Right lobe of liver (tissue), 6 donors: Measurements from ENCODE around the gene SRPRA. TPM values are rescaled to one million over a fixed set of nuclear protein-coding genes. Genes with fewer than 3 reads are reported as not detected.
A peak's percentile ranks its signal among the peaks of the same experiment; 100 is the strongest.

ENCODE experiments used
- ATAC-seq, 4 donors: fragments of 200-7000 bp; cut with Tn5 transposase; one replicate each; pipeline ENCODE4 v1.9.1; 2020; ENCODE audit warnings: mild to moderate bottlenecking in 4 of 4, moderate library complexity in 4 of 4
- DNase-seq, 3 donors: peaks; one replicate each; pipeline ENCODE4 v3.0.0-alpha.2; 2020
- H3K27ac ChIP-seq, 3 donors: fragments of 200-600 bp; one replicate each; pipeline ENCODE4 v1.8.0; 2022
- H3K27me3 ChIP-seq, 2 donors: fragments of 200-600 bp; one replicate each; pipeline ENCODE4 v1.8.0; 2022
- H3K36me3 ChIP-seq, 4 donors: fragments of 200-600 bp; sonication (generic) in 1 of 4; one replicate each; pipeline versions ENCODE4 v1.5.1 to v1.8.0; 2017 to 2022; ENCODE audit warnings: control low read depth in 1 of 4
- H3K4me1 ChIP-seq, 4 donors: fragments of 200-600 bp; sonication (generic) in 1 of 4; one replicate each; pipeline versions ENCODE4 v1.5.1 to v1.8.0; 2017 to 2022; ENCODE audit warnings: control low read depth in 1 of 4
- H3K4me3 ChIP-seq, 3 donors: fragments of 200-600 bp; one replicate each; pipeline ENCODE4 v1.8.0; 2022
- H3K9me3 ChIP-seq, 4 donors: fragments of 200-600 bp; sonication (generic) in 1 of 4; one replicate each; pipeline versions ENCODE4 v1.5.1 to v1.8.0; 2017 to 2022; ENCODE audit warnings: control low read depth in 1 of 4
- POLR2A ChIP-seq: fragments of 450-650 bp; IDR thresholded peaks from one replicate; pipeline ENCODE4 v1.6.1; 2017; ENCODE audit warnings: antibody characterized with exemption, mild to moderate bottlenecking
- WGBS: methylation state at CpG from one replicate; pipeline ENCODE4 v1.1.6; 2018; ENCODE audit warnings: low coverage, low lambda C conversion rate; ENCODE audit not compliant: insufficient coverage; ENCODE audit errors: missing lambda C conversion rate; 5-methylcytosine and 5-hydroxymethylcytosine counted together
- intact Hi-C, 2 donors: fragments of 100-400 bp; cut with DNase I; formaldehyde crosslinking; loops; one replicate each; pipeline versions ENCODE4 v1.11.2 to v1.14.1; 2022
- total RNA-seq, 6 experiments: library from RNA; depleted of rRNA in 2 of 6; stranded (reverse); fragments of >200 nt in 2 of 6; fragmentation: NEBNext Ultra II Directional in 3 of 6; extraction: Animal tissue kit (Norgen Biotek cat#: 25700) in 3 of 6; gene quantifications; one replicate each; pipeline versions ENCODE4 v1.1.0 to v1.2.4, GENCODE V29; 2016 to 2023
- TF ChIP-seq, protein P1 (sequence below), 4 donors: fragments of 200-600 bp in 3 of 4; fragments of 450-650 bp in 1 of 4; IDR thresholded peaks; one replicate each; pipeline versions ENCODE4 v1.5.1 to v1.8.0; 2016 to 2022; ENCODE audit warnings: antibody characterized with exemption in 4 of 4, mild to moderate bottlenecking in 2 of 4
- donor health status: DM: no; HTN: yes; CAD: no.
- donor health status: DM: no; HTN: no; CAD: no.
- donor health status: DM: no; HTN: no; CAD: no.
- donor health status: DM: no; HTN: yes; CAD: no.
- donor health status: DM: no; HTN: yes; CAD: no.

The SRPRA gene
- total RNA-seq, 6 experiments from 2014 or later, result 95.0 to 150 (median 122) TPM

DNA sequence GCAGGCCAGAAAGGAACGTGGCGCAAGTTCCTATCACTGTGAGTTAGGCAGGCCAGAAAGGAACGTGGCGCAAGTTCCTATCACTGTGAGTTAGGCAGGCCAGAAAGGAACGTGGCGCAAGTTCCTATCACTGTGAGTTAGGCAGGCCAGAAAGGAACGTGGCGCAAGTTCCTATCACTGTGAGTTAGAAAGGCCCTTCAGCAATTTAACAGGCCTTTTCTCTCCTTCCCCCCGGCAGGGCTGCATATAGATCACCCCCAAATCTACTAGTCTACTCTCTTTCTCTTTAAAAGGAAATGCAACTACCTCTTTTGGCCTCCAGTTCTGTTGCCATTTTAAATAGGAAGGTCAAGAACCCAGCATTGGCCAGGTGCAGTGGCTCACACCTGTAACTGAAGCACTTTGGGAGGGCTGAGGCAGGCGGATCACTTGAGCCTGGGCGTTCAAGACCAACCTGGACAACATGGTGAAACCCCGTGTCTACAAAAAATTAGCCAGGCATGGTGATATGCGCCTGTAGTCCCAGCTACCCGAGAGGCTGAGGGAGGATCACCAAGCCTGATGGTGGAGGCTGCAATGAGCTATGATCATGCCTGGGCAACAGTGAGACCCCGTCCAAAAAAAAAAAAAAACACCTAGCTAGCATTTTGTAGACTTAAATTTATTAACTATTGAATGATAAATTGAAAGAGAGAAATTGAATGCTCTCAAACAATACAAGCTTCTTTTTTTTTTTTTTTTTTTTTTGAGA lies 42.2 kb downstream of the SRPRA start:
- 97% methylated on average over 8 of the region's 15 CpGs for WGBS
- no peak overlapping the region for H3K27ac ChIP-seq
- TF ChIP-seq POLR2A, result no peak
- TF ChIP-seq, protein P1, sequence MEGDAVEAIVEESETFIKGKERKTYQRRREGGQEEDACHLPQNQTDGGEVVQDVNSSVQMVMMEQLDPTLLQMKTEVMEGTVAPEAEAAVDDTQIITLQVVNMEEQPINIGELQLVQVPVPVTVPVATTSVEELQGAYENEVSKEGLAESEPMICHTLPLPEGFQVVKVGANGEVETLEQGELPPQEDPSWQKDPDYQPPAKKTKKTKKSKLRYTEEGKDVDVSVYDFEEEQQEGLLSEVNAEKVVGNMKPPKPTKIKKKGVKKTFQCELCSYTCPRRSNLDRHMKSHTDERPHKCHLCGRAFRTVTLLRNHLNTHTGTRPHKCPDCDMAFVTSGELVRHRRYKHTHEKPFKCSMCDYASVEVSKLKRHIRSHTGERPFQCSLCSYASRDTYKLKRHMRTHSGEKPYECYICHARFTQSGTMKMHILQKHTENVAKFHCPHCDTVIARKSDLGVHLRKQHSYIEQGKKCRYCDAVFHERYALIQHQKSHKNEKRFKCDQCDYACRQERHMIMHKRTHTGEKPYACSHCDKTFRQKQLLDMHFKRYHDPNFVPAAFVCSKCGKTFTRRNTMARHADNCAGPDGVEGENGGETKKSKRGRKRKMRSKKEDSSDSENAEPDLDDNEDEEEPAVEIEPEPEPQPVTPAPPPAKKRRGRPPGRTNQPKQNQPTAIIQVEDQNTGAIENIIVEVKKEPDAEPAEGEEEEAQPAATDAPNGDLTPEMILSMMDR (IDR thresholded peaks at IDR 0.05), result no peak

GRCh38 chr11:126225295-126225665 lies 43.4 kb downstream of the SRPRA start:
- Histone ChIP-seq H3K27me3 (no peaks in the 10 kb centered on the region), H3K9me3 (no peaks in the 10 kb centered on the region), H3K4me1 (no peaks in the 10 kb centered on the region), H3K4me3 (no peak overlapping the region), H3K36me3 (no peaks in the 10 kb centered on the region), H3K27ac (no peak overlapping the region)
- ATAC-seq (no peak), DNase-seq (no peak)
- WGBS, result 69% methylated on average over 2 of the region's 2 CpGs
- intact Hi-C loops, result no loop called here
- no peak for TF ChIP-seq POLR2A
- TF ChIP-seq, protein P1 (IDR thresholded peaks at IDR 0.05), result no peak

More for the DNA sequence above, 42.2 kb downstream of the SRPRA start:
- H3K36me3 ChIP-seq, result no peaks in the 10 kb centered on the region
- no peaks in the 10 kb centered on the region for H3K9me3 ChIP-seq
- no peak overlapping the region for H3K4me3 ChIP-seq
- intact Hi-C loops, result no loop called here
- H3K27me3 ChIP-seq, result no peaks in the 10 kb centered on the region
- DNase-seq (no peak), ATAC-seq (no peak)
- H3K4me1 ChIP-seq, result peaks cover 0 to 4% (median 0%) of the 10 kb centered on the region in 4 donors

DNA sequence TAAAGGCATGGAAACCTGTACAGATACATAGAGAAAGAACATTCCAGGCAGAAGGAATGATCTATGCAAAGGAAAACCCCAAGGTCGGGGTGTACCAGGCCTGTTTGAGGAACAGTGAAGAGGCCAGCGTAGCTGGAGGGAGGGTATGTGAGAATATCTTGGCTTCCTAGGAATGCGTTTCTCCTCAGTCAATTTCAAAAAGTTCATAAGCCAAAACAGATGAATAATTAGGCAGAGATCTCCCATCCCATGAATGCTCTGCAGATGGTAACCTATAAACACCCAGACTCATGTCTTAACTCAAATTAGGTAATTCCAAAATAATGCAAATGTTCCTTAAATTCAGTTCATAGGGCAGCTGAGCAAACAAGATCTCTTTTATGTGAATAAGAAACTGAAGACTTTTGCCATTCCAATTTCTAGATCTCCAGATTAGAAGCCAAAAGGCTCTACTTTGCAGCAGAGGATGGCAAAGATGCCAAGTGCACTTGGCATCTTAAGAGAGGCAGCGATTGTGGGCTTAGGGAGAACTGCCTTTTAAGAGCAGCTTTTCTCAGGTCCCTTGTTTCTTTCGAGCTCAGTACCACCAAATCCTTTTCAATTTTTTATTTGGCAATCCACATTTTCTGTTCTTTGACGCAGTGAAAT lies 43.9 kb downstream of the SRPRA start:
- DNase-seq (no peak), ATAC-seq (no peak)
- H3K4me1 ChIP-seq, result no peaks in the 10 kb centered on the region
- H3K4me3 ChIP-seq, result no peak overlapping the region
- intact Hi-C loops, result no loop called here
- H3K36me3 ChIP-seq, result no peaks in the 10 kb centered on the region
- H3K27ac ChIP-seq, result no peak overlapping the region
- no peaks in the 10 kb centered on the region for H3K27me3 ChIP-seq
- 88% methylated on average over 5 of the region's 6 CpGs for WGBS
- no peak for TF ChIP-seq POLR2A
- TF ChIP-seq, protein P1 (IDR thresholded peaks at IDR 0.05), result no peak
- H3K9me3 ChIP-seq, result no peaks in the 10 kb centered on the region

DNA sequence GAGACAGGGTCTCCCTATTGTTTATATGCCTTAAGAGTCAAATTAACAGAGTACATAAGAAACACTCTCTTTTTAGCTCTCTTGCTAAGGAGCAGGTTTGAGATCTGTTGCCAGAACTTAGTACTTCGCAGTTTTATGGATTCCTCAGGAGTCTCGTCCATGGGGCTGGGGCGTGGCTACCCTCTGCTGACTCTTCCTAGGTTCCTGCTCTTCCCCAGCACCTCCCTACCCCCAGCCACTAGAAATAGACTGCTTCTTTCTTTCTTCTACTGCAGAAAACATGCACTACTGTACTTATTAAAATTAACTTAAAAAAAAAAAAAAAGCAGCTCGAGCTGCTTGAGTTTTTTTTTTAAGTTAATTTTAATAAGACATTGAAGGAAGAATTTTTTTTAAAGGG lies 49.1 kb downstream of the SRPRA start:
- intact Hi-C loops, result loop anchor here in 1 of 2 donors (10.0 kb wide), 1 partner anchor 45 kb away; the partner anchor contains the start of genes FOXRED1 and SRPRA
- 80% methylated on average over 4 of the region's 4 CpGs for WGBS
- Histone ChIP-seq H3K27ac (no peak overlapping the region), H3K9me3 (no peaks in the 10 kb centered on the region), H3K4me1 (peaks cover 0 to 8% (median 0%) of the 10 kb centered on the region in 4 donors), H3K27me3 (no peaks in the 10 kb centered on the region), H3K36me3 (no peaks in the 10 kb centered on the region), H3K4me3 (no peak overlapping the region)
- ATAC-seq (peak in 1 of 4 donors; percentile 39), DNase-seq (no peak)
- TF ChIP-seq, protein P1 (IDR thresholded peaks at IDR 0.05), result no peak
